ENCODE measurements around the gene SPEN. TPM values are rescaled to one million over a fixed set of nuclear protein-coding genes. Genes with fewer than 3 reads are reported as not detected.
A peak's percentile ranks its signal among the peaks of the same experiment; 100 is the strongest.

Gene SPEN, protein sequence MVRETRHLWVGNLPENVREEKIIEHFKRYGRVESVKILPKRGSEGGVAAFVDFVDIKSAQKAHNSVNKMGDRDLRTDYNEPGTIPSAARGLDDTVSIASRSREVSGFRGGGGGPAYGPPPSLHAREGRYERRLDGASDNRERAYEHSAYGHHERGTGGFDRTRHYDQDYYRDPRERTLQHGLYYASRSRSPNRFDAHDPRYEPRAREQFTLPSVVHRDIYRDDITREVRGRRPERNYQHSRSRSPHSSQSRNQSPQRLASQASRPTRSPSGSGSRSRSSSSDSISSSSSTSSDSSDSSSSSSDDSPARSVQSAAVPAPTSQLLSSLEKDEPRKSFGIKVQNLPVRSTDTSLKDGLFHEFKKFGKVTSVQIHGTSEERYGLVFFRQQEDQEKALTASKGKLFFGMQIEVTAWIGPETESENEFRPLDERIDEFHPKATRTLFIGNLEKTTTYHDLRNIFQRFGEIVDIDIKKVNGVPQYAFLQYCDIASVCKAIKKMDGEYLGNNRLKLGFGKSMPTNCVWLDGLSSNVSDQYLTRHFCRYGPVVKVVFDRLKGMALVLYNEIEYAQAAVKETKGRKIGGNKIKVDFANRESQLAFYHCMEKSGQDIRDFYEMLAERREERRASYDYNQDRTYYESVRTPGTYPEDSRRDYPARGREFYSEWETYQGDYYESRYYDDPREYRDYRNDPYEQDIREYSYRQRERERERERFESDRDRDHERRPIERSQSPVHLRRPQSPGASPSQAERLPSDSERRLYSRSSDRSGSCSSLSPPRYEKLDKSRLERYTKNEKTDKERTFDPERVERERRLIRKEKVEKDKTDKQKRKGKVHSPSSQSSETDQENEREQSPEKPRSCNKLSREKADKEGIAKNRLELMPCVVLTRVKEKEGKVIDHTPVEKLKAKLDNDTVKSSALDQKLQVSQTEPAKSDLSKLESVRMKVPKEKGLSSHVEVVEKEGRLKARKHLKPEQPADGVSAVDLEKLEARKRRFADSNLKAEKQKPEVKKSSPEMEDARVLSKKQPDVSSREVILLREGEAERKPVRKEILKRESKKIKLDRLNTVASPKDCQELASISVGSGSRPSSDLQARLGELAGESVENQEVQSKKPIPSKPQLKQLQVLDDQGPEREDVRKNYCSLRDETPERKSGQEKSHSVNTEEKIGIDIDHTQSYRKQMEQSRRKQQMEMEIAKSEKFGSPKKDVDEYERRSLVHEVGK (N-terminal part only)
- 14.8 and 31.6 TPM in 2 replicates for total RNA-seq
- 25.8 and 35.4 TPM in 2 replicates for polyA plus RNA-seq

GRCh38 chr1:15847100-15847892 is at the start of gene SPEN:
Gene SPEN (plus strand): TSS chr1:15847707. CDS start chr1:15848068, 361 bp downstream.
- Histone ChIP-seq H3K4me1 (ENCODE audit: low read depth) (peaks cover 22% of the 10 kb centered on the region), H3K9me3 (ENCODE audit: low read depth) (no peaks in the 10 kb centered on the region), H3K4me3 (peak within 1 kb of the TSS; percentile 82), H3K36me3 (no peaks in the 10 kb centered on the region), H3K27ac (peak within 1 kb of the TSS; percentile 98), H3K27me3 (no peaks in the 10 kb centered on the region)
- TF ChIP-seq, protein P1, sequence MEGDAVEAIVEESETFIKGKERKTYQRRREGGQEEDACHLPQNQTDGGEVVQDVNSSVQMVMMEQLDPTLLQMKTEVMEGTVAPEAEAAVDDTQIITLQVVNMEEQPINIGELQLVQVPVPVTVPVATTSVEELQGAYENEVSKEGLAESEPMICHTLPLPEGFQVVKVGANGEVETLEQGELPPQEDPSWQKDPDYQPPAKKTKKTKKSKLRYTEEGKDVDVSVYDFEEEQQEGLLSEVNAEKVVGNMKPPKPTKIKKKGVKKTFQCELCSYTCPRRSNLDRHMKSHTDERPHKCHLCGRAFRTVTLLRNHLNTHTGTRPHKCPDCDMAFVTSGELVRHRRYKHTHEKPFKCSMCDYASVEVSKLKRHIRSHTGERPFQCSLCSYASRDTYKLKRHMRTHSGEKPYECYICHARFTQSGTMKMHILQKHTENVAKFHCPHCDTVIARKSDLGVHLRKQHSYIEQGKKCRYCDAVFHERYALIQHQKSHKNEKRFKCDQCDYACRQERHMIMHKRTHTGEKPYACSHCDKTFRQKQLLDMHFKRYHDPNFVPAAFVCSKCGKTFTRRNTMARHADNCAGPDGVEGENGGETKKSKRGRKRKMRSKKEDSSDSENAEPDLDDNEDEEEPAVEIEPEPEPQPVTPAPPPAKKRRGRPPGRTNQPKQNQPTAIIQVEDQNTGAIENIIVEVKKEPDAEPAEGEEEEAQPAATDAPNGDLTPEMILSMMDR (IDR thresholded peaks at IDR 0.05; ENCODE audit: low read depth, low read length) = no peak
- peak; percentile 98 to 99 for DNase-seq (ENCODE audit: low read depth in 1 of 2, low spot score in 1 of 2)

DNA sequence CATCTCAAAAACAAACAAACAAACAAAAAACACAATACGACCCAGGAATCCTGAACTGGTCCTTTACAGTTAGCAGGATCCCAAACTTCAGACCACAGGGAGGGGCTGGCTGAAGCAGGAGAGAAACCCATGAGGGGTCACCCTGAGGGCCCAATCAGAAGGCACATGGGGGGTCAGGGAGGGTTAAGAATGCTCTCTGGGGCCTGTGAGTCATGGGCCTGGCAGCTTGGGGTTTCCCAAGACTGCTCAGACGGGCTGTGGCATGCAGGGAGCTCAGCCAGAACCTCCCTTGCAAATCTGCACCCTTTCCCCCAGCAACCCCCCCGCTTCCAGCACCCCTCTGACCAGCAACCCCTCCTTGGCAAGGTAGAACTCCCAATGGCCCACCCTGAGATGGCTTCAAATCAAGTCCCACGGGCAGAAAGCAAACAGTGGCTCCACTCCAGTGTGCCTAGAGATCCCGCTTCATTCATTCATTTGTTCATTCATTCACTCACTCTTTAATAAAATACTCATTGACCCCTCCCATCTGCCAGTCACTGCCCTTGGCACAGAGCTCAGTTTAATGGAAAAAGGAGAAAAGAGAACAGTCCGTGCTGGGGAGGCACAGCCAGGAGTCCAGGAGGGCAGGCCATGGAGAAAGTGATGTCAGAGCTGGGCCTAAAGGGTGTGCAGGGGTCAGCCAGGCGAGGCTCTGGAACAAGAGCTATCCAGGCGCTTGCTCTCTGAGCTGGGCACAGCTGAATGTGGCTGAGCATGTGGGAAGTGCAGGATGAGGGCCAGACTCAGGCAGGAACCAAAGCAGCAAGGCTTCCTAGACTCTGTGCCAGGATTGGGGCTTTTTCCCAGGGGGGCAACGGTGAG is 48.3 kb upstream of the SPEN start:
- H3K4me1 ChIP-seq (ENCODE audit: low read depth) = peaks cover 23% of the 10 kb centered on the region
- DNase-seq (ENCODE audit: low read depth in 1 of 2, low spot score in 1 of 2) = peak in 1 of 2 donors; percentile 98
- no peak overlapping the region for H3K4me3 ChIP-seq
- no peaks in the 10 kb centered on the region for H3K36me3 ChIP-seq
- no peaks in the 10 kb centered on the region for H3K9me3 ChIP-seq (ENCODE audit: low read depth)
- TF ChIP-seq, protein P1 (IDR thresholded peaks at IDR 0.05; ENCODE audit: low read depth, low read length) = no peak
- H3K27me3 ChIP-seq = no peaks in the 10 kb centered on the region
- H3K27ac ChIP-seq = no peak overlapping the region

- Histone ChIP-seq H3K4me3 (no peak overlapping the region), H3K36me3 (no peaks in the 10 kb centered on the region), H3K27me3 (no peaks in the 10 kb centered on the region), H3K27ac (no peak overlapping the region), H3K4me1 (ENCODE audit: low read depth) (peaks cover 23% of the 10 kb centered on the region), H3K9me3 (ENCODE audit: low read depth) (no peaks in the 10 kb centered on the region)
- DNase-seq (ENCODE audit: low read depth in 1 of 2, low spot score in 1 of 2) = peak; percentile 56 to 60
- TF ChIP-seq, protein P1 (IDR thresholded peaks at IDR 0.05; ENCODE audit: low read depth, low read length) = no peak
These were observed 47.3 kb upstream of the SPEN start for GRCh38 chr1:15799928-15800835.

- H3K9me3 ChIP-seq (ENCODE audit: low read depth) = no peaks in the 10 kb centered on the region
- TF ChIP-seq, protein P1 (IDR thresholded peaks at IDR 0.05; ENCODE audit: low read depth, low read length) = no peak
- H3K36me3 ChIP-seq = no peaks in the 10 kb centered on the region
- DNase-seq (ENCODE audit: low read depth in 1 of 2, low spot score in 1 of 2) = peak in 1 of 2 donors; percentile 61
- no peak overlapping the region for H3K27ac ChIP-seq
- no peaks in the 10 kb centered on the region for H3K27me3 ChIP-seq
- H3K4me1 ChIP-seq (ENCODE audit: low read depth) = peaks cover 17% of the 10 kb centered on the region
- H3K4me3 ChIP-seq = no peak overlapping the region
These were observed 45.1 kb upstream of the SPEN start for GRCh38 chr1:15802234-15802965.
